GM23338 (cell line): ENCODE results near the gene PNPO.

Experiments
- CREB1 ChIP-seq: fragments of 250-450 bp; sonication (Bioruptor Pico); IDR thresholded peaks from 2 replicates; pipeline ENCODE4 v1.5.0; 2020; ENCODE audit warnings: low read depth, mild to moderate bottlenecking, moderate library complexity
- CTCF ChIP-seq, 2 experiments: fragments of 200-600 bp in 1 of 2; sonication (generic) in 1 of 2; conservative IDR thresholded peaks; 2 replicates each; pipeline versions ENCODE4 v1.5.1 to v1.6.1; 2016 to 2017; ENCODE audit warnings: antibody characterized with exemption in 2 of 2, low read depth in 2 of 2, mild to moderate bottlenecking in 2 of 2, moderate library complexity in 1 of 2
- ETS1 ChIP-seq: IDR thresholded peaks from 2 replicates; pipeline ENCODE4 v1.6.1; 2016; ENCODE audit warnings: antibody characterized with exemption
- EZH2 ChIP-seq: fragments of 200-600 bp; sonication (generic); IDR thresholded peaks from one replicate; pipeline ENCODE4 v1.8.0; 2017; ENCODE audit warnings: antibody characterized with exemption, mild to moderate bottlenecking, low read depth; ENCODE audit not compliant: unreplicated experiment
- EZH2phosphoT487 ChIP-seq: fragments of 200-600 bp; sonication (generic); IDR thresholded peaks from one replicate; pipeline ENCODE4 v1.8.1; 2018; ENCODE audit warnings: antibody characterized with exemption; ENCODE audit not compliant: unreplicated experiment
- JUNB ChIP-seq: IDR thresholded peaks from one replicate; pipeline ENCODE4 v1.6.1; 2016; ENCODE audit warnings: antibody characterized with exemption; ENCODE audit not compliant: unreplicated experiment
- NANOG ChIP-seq: IDR thresholded peaks from 2 replicates; pipeline ENCODE4 v1.6.1; 2016; ENCODE audit warnings: antibody characterized with exemption, borderline replicate concordance
- POLR2AphosphoS5 ChIP-seq: IDR thresholded peaks from 2 replicates; pipeline ENCODE4 v1.6.1; 2016; ENCODE audit warnings: antibody characterized with exemption, low read depth
- REST ChIP-seq: IDR thresholded peaks from one replicate; pipeline ENCODE4 v1.6.1; 2018; ENCODE audit warnings: antibody characterized with exemption; ENCODE audit not compliant: unreplicated experiment
- ZNF331 ChIP-seq: fragments of 250-450 bp; sonication (Bioruptor Pico); IDR thresholded peaks from 2 replicates; pipeline ENCODE4 v1.5.0; 2020; ENCODE audit warnings: low read depth, mild to moderate bottlenecking, moderate library complexity

GRCh38 chr17:47980541-47980940 is 39.2 kb downstream of the PNPO start:
- TF ChIP-seq CTCF (conservative IDR thresholded peaks at IDR 0.05; ENCODE audit: low read depth in 2 of 2), result no peak
- no peak for TF ChIP-seq EZH2
- no peak for TF ChIP-seq POLR2AphosphoS5
- TF ChIP-seq JUNB, result no peak
- no peak for TF ChIP-seq REST
- TF ChIP-seq EZH2phosphoT487, result no peak
- TF ChIP-seq CREB1 (CRISPR knock-in tag), result no peak
- no peak for TF ChIP-seq NANOG
- TF ChIP-seq ETS1, result no peak
- TF ChIP-seq ZNF331, result no peak
